Measurements from ENCODE around the gene PKDCC. TPM values are rescaled to one million over a fixed set of nuclear protein-coding genes. Genes with fewer than 3 reads are reported as not detected.
"Not testable (repeated sequence)": the region's sequence is repeated elsewhere in the genome, so short reads cannot be mapped to it uniquely, and the experiment has no call there.

The PKDCC gene
- total RNA-seq, 1 donor from 2014 or later, result 121 TPM

DNA sequence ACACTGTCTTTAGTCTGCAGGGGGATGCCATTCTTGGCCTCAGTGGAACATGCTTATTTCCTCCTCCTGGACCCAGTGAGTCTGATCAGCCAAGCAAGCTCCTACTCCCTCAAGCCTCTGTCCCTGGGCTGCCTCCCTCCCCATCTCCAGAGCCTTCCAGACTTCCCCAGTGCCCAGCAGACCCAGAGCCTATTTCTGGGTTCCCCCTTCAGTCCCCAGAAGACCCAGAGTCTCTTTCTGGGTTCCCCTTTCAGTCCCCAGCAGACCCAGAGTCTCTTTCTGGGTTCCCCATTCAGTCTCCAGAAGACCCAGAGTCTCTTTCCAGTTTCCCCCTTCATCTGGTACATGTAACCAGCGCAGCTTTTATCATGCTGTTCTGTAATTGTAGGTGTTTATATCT is 17.0 kb upstream of the PKDCC start:
- no peak for DNase-seq

DNA sequence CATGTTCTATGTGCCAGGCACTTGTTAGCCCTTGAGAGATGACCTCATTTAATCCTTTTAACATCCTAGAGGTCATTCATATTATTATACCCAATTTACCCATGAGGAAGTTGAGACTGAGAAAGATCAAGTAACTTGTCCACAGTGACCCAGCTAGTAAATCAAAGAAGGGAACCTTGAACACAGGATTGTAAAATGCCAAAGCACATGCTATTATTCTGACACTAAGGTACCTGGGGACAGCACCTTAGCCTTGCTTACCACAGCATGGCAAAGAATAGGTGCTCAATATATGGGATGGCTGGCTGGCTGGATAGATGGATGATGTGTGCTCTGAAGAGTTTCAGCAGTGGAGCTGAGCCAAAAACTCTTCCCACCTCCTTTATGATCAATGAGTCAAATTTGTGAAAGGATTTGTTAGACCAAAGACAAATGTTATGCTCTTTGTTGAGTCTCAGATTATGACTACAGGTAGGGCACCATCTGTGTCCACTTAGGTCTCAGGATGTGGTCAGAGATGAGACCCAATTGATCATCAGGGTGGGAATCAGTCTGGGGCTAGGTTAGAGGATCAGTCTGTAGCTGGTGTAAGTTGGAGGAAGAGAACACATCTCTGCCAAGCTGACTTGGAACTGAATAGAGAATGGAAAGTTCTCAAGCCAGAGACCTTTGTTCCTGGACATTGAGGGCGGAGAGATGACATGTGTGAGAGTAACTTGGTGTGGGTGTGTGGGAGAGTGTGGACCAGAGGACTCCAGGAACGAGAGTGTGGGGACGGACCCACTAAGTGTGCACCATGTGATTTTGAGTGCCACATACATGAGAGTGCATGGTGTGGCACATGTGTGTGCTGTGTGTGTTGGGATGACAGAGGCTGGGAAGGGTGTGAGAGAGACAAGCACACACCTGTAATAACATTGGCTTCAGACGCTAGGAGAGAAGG is 16.3 kb upstream of the PKDCC start:
- no peak for DNase-seq

DNA sequence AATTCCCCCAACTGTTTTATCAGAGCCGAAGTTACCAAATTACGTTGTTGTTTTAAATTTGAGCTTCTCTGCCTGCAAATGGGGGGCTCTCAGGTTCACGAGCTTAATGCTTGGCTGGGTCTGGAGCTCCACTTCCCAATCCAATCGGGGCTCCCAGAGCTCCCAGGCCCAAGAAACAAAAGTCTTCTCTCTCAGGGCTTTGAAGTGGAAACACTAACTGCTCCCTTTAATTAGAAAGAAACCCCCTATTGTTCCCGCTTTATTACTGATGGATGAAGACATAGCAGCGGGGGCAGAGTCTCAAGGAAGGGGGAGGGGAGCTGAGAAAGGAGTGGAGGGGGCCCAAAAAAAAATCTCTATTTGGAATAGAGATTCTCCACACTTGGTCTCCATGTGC is 15.6 kb upstream of the PKDCC start:
- no peak for DNase-seq

DNA sequence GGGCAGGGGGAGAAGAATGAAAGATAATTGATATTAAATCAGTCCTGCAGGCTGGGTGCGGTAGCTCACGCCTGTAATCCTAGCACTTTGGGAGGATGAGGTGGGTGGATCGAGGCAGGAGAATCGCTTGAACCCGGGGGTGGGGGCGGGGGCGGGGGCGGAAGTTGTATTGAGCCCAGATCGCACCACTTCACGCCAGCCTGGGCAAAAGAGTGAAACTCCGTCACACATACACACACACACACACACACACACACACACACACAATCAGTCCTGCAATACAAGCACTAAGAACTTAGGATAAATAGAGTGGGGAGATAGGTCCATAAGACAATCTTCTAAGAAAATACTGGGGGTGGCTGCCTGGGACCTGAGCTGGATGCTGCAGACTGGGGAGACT is 15.1 kb upstream of the PKDCC start:
- DNase-seq, result no peak

DNA sequence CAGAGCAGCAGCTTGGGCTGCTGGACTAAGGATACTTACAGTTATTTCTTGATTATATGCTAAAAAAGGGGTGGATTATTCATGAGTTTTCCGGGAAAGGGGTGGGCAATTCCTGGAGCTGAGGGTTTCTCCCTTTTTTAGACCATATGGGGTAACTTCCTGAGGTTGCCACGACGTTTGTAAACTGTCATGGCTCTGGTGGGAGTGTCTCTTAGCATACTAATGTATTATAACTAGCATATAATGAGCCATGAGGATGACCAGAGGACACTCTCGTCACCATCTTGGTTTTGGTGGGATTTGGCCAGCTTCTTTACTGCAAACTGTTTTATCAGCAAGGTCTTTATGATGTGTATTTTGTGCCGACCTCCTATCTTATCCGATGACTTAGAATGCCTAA is 13.7 kb upstream of the PKDCC start:
- DNase-seq, result not testable (repeated sequence)

DNA sequence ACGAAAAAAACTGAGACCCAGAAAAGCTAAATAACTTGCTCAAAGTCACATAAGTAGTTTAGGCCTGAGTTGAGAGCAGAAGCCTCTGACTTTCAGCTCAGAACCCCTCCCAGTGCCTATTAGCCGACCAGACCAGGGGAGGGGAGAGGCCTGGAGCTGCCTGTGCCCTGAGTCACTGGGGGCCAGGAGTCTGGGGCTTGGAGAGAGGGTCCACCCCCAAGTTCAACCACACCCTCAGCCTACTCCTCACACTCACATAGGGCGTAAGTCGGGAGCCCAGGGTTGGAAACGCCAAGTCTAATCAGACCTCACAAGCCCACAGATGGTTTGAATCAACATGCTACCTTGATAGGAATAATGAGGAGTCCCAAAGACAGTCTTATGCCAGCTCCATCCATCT is 12.6 kb upstream of the PKDCC start:
- no peak for DNase-seq

DNA sequence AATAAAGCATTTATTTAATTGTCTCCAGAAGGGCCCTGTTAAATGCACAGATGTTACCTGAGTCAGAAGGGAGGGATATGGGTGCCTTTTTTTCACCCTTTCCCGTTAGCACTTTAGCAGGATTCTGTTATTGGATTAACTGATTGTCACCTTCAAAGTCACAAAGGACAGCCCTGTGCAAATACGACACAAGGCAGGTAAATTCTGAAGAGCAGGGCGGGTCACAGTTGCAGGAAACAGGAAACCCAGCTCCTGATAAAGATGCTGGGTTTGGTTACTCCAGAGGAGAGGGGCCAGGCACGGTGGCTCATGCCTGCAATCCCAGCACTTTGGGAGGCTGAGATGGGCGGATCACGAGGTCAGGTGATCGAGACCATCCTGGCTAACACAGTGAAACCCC is 11.4 kb upstream of the PKDCC start:
- no peak for DNase-seq

DNA sequence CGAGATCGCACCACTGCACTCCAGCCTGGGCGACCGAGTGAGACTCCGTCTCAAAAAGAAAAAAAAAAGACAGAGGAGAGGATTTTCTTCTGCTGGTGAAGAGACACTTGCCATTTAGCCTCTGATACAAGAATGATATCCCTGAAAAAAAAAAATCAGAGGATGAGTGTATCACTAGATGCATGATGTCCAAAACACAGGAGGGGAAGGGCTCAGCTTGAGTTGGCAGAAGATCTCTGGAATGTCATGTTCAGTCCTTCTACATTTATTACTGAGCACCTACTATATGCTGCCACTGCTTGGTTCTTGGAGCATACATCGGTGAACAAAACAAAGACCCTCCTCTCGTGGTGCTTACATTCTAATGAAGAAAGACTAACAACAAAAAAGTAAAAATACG is 10.9 kb upstream of the PKDCC start:
- DNase-seq, result no peak

DNA sequence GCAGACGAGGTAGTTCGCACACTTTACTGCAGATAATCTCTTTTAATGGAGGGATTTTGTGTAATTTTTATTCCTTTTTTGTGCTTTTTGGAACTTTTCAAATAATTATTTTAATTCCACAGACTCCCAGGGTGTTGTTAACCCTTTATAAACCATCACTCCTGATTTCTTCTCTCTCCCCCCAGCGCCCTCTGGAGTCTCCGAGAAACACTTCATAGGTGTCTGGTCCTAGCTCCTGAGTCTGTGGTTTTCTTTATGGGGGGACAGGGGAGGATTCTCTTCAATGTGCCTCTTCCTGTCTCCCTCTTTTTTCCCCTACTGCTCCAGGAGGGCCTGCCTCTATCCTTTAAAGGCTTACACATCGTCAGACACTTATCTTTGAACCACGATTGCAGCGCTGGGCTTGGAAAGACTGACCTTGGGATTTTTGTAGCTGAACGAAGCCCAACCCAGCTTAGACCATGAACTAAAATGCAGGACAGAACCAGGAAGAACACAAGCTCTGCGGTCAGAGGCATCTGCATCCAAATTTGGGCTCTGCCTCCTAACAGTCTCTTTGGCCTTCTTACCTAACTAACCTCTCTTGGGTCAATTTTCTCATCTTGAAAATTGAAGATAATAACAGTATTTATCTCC is 7.1 kb upstream of the PKDCC start:
- DNase-seq, result no peak

DNA sequence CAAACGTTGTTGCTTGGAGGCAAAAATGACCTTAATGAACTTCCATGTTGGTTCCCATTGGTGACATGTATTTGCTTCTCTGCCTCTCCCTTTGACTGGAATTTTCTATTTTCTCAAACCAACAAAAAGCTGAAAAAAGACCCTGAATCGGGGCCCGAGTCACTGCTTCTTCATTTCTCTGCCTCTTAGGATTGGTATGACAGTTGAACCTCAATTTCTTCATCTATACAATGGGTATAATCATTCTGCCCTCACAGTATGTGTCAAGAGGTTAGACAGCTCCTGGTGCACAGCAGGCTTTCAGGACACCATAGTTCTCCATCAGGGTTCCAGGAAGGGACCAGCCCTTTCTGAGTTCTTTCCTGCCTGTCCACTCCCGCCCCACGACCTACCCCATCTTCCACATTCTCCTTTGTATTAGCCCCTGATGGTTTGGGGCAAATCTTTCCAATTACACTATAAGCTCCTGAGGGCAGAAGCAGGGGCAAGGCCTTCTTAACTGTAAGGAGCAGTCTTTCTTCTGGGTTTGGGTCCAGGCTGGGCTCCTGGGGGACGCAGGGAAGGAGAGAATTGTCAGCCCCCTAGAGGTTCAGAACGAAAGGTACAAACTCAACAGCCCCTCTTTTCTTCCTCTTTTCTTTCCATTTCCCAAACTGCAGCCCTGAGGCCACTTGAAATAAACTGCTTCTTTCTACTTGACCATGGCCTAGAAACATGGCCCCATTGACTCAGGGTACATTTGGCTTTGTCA is 6.3 kb upstream of the PKDCC start:
- no peak for DNase-seq

DNA sequence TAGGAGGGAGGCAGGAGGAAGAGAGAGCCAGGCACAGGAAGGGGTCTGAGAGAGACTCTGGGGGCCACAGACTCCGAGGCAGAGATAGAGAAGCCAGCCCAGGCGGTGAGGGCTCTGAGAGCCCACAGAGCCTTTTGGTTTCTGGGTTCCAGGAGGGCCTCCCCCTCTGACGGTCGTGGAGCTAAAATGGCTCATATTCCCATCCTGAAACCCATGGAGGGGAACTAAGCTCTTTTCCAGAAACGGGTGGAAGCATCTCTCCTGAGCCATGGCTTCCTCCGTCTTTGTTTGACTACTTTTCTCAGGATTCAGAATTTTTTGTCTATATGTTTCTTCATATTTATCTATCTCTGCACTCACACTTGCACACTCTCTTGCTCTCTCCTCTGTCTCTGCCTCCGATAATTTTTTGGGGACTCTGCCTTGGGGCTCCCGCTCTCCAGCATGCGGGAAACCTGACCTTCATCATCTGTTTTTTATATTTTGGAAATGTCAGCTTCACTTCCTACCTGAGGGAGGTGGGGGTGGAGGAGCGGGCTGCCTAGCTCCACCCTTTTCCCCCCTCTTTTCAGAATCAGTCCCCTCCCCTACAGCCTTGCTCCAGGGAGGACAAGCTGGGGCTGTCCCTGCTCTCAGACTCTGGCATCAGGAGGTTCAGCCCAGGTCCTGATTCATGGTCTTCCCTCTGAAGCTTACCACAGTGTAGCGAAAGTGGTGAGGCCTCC is 5.0 kb upstream of the PKDCC start:
- DNase-seq, result no peak

DNA sequence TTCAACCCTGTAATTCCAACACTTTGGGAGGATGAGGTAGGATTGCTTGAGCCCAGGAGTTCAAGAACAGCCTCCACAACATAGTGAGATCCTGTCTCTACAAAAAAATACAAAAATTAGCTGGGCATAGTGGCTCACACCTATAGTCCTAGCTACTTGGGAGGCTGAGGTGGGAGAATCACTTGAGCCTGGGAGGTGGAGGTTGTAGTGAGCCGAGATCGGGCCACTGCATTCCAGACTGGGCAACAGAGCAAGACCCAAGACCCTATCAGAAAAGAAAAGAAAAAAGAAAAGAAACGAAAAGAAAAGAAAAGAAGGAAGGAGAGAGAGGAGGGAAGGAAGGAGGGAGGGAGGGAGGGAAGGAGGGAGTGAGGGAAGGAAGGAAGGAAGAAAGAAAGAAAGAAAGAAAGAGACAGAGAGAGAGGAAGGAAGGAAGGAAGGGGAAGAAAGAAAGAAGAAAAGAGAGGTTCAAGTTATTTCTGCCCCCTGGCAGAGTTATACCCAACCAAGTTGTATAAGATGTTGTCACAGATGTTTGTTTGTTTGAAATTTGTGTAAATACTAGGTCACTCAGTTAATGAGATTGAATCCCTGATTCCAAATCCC is 3.9 kb upstream of the PKDCC start:
- no peak for DNase-seq

DNA sequence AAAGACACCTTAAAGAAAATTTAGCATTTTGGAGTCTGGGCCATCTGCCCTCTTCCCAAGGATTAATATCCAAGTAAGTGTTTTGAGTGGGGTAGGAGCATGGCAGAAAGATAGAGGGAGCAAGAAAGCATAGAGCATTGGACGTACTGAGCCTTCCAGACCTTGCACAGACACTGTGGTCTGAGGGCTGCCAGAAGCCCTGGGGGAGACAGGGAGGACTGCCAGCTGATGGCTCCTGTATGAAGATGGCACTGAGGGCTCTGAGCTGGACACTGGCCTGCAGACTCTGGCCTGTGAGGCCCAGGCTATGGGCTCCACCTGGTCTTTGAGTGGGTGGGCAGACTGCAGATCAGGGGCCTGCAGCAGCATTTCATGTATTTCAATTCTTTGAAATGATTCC is 2.9 kb upstream of the PKDCC start:
- DNase-seq, result no peak

DNA sequence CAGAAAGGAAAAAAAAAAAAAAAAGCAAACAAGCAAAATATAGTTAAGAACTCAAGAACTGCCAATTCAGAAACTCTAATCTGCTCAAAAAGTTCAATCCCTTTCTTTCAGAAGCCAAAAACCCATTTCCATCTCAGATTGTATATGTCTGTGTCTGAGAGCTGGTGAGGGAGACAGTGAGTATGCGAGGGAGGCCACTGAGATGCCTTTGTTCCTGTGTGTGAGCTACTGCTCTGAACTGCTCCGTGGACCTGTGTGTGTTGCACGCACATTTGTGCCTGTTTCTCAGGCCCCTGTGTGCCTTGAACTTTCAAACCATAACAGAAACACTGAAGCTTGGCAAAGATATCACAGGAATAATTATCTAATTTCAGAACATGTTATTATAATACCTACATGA is 2.5 kb upstream of the PKDCC start:
- no peak for DNase-seq

DNA sequence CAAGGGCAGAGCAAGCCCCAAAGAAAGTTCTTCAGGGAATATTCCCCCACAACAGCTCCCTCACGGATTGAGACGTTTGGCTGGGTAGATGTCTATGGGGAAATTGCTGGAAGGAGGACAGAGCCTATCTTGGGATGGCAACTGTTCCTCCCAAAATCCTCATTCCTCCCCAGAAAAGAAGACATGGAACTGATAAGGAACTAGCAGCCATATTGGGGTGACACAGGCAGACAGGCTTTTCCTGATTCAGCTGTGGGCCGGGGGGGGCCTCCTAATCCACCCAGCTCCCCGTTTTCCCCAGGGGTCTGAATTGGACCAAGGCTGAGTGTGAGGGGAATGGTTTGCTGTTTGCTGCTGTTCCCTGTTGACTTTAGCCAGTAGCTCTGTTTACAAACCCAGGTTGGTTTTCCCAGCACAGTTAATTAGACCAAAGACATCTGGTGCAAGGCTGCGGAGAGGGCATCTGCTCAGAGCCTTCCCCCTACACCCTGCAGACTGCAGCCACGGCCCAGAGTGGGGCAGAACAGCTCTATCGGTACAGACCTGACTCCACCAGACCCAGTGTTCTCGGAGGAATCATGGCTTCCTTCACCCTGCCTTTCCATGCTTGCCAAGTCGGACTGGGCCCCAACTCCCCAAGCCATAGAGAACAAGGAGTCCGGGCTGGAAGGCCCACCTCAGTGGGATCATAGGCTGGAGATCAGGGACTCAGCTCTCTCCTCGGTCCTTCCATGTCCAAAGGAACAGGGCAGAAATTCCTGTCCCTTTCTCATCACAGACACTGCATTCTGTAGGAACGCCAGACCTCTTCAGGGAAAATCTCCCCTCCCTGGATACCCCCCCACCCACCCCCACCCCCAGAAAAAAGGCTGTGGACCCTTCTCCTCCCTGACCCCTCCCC is 1.7 kb upstream of the PKDCC start:
- DNase-seq, result peak; percentile 43

DNA sequence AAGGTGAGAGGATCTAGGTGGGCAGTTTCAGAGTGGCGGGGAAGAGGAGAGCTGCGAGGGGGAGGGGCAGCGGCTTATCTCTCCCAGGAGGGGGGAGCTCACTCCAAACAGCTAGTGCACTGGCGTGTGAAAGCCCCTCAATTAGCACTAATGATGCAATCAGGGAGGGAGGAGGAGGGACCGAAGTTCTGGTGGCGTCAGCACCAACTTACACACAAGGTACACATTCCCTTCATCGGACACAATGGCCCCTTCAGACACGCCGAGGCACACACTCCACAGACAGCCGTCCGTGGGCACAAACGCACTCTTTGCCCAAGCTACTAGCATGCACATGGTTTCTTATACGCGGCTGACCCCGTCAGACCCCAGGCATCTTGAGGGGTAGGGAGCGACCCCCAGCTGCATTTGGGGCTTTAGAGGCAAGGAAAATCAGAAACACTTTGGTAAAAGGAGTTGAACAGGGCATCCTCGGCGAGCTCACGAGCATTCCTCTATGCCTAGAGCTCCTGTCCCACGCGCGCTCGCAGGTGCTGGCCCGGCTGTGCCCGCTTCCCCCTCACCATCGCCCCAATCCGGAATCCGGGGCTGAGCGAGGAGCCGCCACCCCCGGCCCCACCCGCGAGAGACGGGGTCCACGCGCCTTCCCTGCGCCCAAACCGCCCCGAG is 868 bp upstream of the PKDCC start:
- DNase-seq, result peak; percentile 53

DNA sequence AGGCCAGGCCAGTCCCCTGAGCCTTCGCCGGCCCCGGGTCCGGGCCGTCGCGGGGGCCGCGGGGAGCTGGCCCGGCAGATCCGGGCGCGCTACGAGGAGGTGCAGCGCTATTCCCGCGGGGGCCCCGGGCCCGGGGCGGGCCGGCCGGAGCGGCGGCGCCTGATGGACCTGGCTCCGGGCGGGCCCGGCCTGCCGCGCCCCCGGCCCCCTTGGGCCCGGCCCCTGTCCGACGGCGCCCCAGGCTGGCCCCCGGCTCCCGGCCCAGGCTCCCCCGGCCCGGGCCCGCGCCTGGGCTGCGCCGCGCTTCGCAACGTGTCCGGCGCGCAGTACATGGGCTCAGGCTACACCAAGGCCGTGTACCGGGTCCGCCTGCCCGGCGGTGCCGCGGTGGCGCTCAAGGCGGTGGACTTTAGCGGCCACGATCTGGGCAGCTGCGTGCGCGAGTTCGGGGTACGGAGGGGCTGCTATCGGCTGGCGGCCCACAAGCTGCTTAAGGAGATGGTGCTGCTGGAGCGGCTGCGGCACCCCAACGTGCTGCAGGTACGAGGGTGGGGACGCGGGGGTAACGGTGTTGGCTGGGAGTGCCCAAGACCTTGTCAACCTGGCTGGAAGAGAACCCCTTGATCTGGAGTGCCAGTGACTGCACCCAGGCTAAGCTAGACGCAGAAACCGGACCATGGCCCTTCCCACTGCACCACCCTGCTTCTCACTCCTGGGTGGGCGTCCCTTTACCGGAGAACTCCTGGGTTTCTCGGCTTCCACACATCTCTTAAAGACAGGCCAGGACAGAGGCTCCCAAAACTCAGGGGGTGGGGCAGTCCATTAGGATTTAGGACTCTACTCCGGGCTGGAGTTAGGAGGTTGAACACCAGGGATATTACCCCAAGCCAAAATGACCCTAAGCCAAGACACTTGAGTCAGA is 739 bp downstream of the PKDCC start:
- peak; percentile 46 for DNase-seq

DNA sequence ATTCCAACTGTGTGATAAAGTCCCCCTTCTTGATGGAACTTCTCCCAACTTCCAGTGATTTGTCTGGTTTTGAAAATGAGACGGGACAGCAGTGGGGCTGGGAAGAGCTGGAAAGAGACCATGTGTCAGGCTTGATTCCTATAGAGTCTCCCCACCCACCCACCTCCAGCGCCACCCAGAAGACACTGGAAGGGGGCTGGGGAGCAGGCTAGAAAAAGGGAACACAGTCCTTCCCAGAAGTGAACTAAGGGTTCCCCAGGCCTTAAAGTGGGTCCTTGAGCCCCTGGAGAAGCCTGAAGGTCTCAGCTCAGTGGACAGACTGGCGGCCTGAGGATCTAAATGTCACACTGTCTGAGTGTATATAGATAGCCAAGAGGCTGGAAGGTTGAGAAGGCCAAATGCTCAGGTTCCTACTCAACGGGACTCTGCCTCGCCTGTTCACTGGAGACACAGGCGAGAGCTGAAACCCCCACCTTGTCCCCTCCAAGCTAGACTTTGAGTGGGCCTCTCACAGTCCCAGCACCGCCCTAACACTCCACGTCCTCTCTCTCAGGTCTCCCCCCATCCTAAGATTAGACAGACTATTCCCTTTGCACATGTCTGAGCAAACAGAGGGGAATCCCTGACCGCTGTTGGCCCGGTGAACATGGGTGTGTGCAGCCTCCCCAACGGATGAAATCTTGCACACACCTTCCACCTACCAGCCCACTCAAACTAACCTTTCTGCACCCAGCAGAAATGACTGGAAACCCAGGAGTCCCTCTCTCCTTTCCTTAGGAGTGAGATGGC is 1.6 kb downstream of the PKDCC start:
- peak; percentile 40 for DNase-seq

Data from tongue (tissue), 2 donors.